ENCODE measurements around the gene ITGA11. TPM values are rescaled to one million over a fixed set of nuclear protein-coding genes. Genes with fewer than 3 reads are reported as not detected.

Gene ITGA11
- total and polyA plus RNA-seq, 2 experiments from 2014 or later = 0.03 to 0.40 TPM

DNA sequence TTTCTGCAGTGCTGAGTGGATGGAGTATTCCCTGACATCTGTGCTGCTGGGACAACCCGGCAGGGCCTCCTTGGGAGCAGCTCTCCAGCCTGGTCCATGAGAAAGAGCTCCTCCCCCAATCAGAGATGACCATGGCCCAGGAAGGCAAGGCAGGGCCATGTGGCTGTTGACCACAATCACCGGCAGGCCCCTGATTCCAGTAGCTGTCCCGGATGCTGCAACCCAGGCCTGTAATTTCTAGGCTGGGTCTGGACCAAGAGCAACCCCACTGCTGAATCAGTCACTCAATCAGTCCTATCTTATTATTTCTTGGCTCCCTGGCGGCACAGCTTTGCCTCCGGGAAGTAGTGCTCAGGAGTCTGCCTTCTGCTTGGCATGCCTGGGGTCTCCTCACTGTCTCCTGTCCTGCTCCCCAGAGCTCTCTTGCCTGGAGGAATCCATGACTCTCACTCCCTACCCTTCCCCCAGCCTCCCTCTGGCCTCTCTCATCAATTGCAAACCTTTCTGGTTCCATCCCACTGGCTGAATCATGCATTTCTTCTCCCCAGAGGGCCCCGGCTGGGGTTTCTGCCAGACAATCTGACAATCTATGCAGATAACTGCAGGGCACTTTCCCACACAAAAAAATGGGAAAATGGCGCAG is 32.6 kb upstream of the ITGA11 start (continued):
- TF ChIP-seq, protein P1, sequence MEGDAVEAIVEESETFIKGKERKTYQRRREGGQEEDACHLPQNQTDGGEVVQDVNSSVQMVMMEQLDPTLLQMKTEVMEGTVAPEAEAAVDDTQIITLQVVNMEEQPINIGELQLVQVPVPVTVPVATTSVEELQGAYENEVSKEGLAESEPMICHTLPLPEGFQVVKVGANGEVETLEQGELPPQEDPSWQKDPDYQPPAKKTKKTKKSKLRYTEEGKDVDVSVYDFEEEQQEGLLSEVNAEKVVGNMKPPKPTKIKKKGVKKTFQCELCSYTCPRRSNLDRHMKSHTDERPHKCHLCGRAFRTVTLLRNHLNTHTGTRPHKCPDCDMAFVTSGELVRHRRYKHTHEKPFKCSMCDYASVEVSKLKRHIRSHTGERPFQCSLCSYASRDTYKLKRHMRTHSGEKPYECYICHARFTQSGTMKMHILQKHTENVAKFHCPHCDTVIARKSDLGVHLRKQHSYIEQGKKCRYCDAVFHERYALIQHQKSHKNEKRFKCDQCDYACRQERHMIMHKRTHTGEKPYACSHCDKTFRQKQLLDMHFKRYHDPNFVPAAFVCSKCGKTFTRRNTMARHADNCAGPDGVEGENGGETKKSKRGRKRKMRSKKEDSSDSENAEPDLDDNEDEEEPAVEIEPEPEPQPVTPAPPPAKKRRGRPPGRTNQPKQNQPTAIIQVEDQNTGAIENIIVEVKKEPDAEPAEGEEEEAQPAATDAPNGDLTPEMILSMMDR (conservative IDR thresholded peaks at IDR 0.05; ENCODE audit: low read depth in 2 of 2) = no peak
- TF ChIP-seq, protein P2, sequence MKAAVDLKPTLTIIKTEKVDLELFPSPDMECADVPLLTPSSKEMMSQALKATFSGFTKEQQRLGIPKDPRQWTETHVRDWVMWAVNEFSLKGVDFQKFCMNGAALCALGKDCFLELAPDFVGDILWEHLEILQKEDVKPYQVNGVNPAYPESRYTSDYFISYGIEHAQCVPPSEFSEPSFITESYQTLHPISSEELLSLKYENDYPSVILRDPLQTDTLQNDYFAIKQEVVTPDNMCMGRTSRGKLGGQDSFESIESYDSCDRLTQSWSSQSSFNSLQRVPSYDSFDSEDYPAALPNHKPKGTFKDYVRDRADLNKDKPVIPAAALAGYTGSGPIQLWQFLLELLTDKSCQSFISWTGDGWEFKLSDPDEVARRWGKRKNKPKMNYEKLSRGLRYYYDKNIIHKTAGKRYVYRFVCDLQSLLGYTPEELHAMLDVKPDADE (IDR thresholded peaks at IDR 0.05) = no peak
- no peak for TF ChIP-seq POLR2AphosphoS5 (IDR thresholded peaks at IDR 0.05; ENCODE audit: low read depth)
- TF ChIP-seq JUNB (IDR thresholded peaks at IDR 0.05; ENCODE audit: unreplicated experiment) = no peak
- no peak for TF ChIP-seq STAT1 (IDR thresholded peaks at IDR 0.05; ENCODE audit: unreplicated experiment)
- no peak for TF ChIP-seq EZH2 (IDR thresholded peaks at IDR 0.05; ENCODE audit: low read depth, unreplicated experiment)
- TF ChIP-seq EZH2phosphoT487 (IDR thresholded peaks at IDR 0.05; ENCODE audit: unreplicated experiment) = no peak

DNA sequence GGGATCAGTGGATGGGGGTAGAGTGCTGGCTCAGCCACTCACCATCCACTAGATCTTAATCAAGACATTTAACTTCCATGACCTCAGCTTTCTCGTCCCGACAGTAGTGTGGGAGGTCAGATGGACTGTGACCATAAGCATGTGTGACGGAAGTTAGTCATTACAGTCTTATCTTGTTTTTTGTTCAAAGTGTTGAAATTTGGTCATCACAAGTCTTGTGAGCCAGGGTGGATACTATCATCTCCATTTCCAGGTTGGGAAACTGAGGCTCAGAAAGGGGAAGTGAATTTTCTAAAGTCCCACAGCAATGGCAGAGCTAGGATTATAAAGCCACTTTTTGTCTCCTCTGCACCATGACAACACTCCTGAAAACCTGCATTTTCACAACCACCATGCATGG is 32.0 kb upstream of the ITGA11 start:
- Mint-ChIP-seq H3K9me3 (no peaks in the 10 kb centered on the region), H3K4me3 (no peak overlapping the region), H3K36me3 (ENCODE audit: low read depth) (no peaks in the 10 kb centered on the region), H3K27ac (no peak overlapping the region), H3K4me1 (peaks cover 3% of the 10 kb centered on the region; the same call in 1 of the 3 replicates), H3K27me3 (ENCODE audit: insufficient read depth, low read depth, poor library complexity) (peaks cover 10% of the 10 kb centered on the region)
- peaks cover 6% of the 10 kb centered on the region; the same call in 1 of the 2 replicates for H3K9me2 ChIP-seq (ENCODE audit: insufficient read depth)
- TF ChIP-seq, protein P3, sequence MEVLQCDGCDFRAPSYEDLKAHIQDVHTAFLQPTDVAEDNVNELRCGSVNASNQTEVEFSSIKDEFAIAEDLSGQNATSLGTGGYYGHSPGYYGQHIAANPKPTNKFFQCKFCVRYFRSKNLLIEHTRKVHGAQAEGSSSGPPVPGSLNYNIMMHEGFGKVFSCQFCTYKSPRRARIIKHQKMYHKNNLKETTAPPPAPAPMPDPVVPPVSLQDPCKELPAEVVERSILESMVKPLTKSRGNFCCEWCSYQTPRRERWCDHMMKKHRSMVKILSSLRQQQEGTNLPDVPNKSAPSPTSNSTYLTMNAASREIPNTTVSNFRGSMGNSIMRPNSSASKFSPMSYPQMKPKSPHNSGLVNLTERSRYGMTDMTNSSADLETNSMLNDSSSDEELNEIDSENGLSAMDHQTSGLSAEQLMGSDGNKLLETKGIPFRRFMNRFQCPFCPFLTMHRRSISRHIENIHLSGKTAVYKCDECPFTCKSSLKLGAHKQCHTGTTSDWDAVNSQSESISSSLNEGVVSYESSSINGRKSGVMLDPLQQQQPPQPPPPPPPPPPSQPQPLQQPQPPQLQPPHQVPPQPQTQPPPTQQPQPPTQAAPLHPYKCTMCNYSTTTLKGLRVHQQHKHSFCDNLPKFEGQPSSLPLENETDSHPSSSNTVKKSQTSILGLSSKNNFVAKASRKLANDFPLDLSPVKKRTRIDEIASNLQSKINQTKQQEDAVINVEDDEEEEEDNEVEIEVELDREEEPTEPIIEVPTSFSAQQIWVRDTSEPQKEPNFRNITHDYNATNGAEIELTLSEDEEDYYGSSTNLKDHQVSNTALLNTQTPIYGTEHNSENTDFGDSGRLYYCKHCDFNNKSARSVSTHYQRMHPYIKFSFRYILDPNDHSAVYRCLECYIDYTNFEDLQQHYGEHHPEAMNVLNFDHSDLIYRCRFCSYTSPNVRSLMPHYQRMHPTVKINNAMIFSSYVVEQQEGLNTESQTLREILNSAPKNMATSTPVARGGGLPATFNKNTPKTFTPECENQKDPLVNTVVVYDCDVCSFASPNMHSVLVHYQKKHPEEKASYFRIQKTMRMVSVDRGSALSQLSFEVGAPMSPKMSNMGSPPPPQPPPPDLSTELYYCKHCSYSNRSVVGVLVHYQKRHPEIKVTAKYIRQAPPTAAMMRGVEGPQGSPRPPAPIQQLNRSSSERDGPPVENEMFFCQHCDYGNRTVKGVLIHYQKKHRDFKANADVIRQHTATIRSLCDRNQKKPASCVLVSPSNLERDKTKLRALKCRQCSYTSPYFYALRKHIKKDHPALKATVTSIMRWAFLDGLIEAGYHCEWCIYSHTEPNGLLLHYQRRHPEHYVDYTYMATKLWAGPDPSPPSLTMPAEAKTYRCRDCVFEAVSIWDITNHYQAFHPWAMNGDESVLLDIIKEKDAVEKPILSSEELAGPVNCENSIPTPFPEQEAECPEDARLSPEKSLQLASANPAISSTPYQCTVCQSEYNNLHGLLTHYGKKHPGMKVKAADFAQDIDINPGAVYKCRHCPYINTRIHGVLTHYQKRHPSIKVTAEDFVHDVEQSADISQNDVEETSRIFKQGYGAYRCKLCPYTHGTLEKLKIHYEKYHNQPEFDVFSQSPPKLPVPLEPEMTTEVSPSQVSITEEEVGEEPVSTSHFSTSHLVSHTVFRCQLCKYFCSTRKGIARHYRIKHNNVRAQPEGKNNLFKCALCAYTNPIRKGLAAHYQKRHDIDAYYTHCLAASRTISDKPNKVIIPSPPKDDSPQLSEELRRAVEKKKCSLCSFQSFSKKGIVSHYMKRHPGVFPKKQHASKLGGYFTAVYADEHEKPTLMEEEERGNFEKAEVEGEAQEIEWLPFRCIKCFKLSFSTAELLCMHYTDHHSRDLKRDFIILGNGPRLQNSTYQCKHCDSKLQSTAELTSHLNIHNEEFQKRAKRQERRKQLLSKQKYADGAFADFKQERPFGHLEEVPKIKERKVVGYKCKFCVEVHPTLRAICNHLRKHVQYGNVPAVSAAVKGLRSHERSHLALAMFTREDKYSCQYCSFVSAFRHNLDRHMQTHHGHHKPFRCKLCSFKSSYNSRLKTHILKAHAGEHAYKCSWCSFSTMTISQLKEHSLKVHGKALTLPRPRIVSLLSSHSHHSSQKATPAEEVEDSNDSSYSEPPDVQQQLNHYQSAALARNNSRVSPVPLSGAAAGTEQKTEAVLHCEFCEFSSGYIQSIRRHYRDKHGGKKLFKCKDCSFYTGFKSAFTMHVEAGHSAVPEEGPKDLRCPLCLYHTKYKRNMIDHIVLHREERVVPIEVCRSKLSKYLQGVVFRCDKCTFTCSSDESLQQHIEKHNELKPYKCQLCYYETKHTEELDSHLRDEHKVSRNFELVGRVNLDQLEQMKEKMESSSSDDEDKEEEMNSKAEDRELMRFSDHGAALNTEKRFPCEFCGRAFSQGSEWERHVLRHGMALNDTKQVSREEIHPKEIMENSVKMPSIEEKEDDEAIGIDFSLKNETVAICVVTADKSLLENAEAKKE (CRISPR knock-in tag; IDR thresholded peaks at IDR 0.05) = no peak
- TF ChIP-seq, protein P1 (conservative IDR thresholded peaks at IDR 0.05; ENCODE audit: low read depth in 2 of 2) = no peak
- no peaks in the 10 kb centered on the region for H3F3A ChIP-seq (replicated peaks; ENCODE audit: low read depth)
- H2AFZ ChIP-seq = no peak overlapping the region
- H4K20me1 ChIP-seq (replicated peaks; ENCODE audit: insufficient read depth) = no peaks in the 10 kb centered on the region
- H3K27ac ChIP-seq (ENCODE audit: low read depth) = no peak overlapping the region
- no peaks in the 10 kb centered on the region for H3K4me1 ChIP-seq (ENCODE audit: insufficient read depth)
- H3K36me3 ChIP-seq (ENCODE audit: insufficient read depth) = no peaks in the 10 kb centered on the region
- DNase-seq (ENCODE audit: low spot score) (no peak), ATAC-seq (no peak)
- H3K4me3 ChIP-seq = no peak overlapping the region
- H3K4me2 ChIP-seq = no peak overlapping the region
- H3K27me3 ChIP-seq (ENCODE audit: insufficient read depth) = no peaks in the 10 kb centered on the region
- H3K79me2 ChIP-seq (replicated peaks; ENCODE audit: insufficient read depth) = no peaks in the 10 kb centered on the region

Data from GM23338 (cell line).